GM19035 (cell line): ENCODE measurements around the gene CADM2.

ENCODE experiments used
- ATAC-seq: cut with Tn5 transposase; IDR thresholded peaks from one replicate; pipeline ENCODE4 v1.9.1; 2021; ENCODE audit not compliant: unreplicated experiment

Gene CADM2

DNA sequence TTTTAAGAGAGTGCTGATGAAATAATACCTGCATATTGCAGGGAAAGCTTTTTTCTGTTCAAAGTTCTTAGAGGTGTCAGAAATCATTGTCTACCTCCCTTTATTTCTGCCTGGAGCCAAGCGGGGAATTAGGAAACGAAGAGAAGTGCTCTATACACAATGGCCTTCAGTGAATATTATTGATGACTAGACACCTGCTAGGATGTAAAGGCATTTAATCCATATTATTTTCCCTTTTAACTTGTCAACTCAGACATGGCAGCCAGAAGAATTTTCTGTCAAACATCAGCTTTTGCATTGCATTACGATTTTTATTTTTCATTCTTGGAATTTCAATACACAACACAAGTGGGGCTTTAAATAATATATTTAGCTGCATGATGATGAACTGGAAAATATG is 24.7 kb downstream of the CADM2 start:
- no peak for ATAC-seq

DNA sequence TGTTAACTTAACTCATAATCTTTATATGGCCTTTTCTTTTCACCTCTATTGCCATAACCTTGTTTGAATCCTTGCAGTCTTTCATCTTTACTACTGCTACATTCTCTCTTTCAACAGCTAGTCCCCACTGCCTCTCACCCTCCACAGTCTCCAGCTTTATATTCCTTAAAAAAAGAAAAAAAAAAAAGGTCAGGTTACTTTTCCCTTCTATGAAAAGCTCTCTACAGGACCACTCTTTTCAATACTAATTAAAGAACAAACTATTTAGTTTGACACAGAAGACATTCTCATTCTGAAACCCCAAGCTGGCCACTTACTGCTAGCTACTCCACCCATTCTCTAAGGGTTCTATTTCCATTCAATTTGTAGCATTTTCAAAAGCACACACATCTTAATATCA is 25.6 kb downstream of the CADM2 start:
- no peak for ATAC-seq

DNA sequence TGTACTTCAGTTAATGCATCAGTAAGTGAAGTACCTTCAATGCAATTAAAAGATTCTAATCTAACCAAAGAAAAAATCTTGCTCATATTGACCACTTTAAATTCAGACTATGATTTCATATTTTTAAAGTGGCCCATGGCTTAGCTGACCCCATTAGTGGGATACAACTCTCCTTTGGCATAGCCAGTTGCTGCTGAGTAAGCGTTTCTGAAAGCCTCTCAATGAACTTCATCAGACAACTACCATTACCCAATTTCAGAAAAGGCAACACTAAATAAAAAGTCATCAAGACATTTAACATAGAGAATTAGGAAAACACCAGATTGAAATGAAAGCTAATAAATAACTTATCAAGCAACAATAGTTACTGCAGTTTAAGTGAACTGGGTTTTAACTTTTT is 27.0 kb downstream of the CADM2 start:
- no peak for ATAC-seq

DNA sequence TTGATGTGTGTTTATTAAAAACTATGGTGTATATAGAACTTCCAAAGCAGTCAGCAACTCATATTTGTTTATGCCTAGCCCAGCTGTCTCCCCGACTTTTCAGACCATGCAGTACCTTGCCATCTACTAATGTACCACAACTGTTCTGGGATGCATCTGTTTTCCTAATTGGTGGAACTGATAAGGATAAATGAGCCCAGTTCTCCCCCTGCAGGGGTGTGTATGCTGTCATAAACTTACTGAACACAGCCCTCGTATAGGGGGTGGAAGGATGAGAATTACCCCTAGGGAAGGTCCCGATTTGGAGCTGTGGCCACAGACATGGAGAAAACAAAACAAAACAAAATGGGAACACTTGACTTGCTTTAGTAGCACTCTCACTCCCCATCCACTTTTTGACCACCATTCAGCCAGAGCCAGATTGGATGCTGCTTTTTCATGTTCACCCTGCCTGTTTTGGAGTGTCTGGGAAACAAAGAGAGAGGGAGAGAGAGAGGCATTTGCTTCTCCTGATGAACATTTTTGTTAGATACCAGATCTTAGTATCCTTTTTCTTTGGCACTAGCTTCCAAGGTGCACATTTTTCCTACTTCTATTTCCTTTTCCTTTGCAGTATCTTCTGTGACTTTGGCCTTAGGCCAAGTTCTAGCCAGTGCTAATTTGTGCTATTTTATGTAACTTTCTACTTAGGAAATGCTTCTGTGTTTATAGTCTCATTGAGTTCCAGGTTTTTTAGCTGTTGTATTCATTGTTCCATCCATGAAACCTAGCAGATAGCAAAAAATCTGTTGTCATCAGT is 29.1 kb downstream of the CADM2 start:
- no peak for ATAC-seq

DNA sequence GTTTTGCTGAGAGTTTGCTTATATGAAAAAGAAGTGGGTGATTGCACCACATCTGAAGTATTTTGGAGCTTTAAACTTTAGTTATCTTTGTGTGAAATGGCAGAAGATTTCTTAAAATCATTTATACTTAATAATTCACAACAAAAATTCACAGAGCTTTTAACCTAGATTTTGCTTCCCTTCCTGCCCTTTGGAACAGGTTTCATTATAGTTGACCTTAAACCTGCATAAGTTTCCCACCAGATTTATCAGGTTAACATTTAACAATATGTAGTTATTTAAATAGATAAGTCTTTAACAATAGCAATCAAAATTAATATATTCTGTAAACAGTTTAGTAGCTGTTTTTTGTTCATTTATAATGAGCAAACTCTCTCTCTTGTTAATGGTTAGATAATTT is 30.3 kb downstream of the CADM2 start:
- no peak for ATAC-seq

DNA sequence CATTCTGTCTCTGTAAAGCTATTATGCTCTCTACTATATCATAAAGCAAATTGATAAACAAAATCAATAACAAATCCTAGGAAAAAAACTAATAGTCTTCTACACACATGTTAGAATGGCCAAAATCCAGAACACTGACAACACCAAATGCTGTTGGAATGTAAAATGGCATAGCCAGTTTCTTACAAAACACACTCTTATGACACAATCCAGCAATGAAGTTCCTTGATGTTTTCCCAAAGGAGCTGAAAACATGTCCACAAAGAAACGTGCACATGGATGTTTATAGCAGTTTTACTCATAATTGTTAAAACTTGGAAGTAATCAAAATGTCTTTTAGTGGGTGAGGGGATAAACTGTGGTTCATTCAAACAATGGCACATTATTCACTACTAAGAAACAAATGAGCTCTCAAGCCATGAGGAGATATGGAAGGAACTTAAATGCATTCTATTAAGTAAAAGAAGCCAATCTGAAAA is 32.7 kb downstream of the CADM2 start:
- no peak for ATAC-seq

DNA sequence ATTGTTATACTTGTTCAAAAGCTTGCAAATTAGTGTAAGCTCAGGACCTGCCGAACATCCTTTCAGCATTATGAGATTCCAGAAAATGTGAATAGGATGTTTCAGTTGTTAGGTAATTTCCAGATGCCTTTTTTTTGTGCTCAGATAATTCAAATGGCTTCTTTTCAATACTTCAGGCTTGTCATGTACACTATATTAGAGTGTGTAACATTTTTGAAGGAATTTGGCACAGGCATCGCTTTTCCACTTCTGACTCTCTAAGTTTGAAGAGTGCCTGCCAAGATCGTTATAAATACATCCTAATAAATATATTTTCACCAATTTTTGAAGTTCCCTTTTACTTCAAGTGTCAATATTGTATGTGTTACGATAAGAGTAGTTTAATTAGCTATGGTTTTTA is 35.2 kb downstream of the CADM2 start:
- ATAC-seq, result no peak

DNA sequence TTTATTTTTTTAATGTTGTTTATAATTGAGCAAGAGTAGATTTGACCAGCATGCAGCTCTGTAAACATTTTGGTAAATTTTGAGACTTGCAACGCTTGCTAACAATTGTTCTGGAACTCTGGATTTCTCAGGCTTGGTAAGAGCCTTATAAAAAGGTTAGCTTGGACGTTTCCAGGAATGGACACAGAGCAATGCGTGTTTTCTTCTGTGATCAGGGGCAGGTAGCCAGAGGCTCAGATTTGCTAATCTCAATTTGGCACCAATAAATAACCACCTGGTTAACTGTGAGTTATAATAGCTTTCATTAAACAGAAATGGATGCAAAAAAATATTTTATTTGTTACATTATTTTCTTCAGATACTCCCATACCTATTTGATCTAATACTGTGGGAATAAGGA is 39.8 kb downstream of the CADM2 start:
- no peak for ATAC-seq

DNA sequence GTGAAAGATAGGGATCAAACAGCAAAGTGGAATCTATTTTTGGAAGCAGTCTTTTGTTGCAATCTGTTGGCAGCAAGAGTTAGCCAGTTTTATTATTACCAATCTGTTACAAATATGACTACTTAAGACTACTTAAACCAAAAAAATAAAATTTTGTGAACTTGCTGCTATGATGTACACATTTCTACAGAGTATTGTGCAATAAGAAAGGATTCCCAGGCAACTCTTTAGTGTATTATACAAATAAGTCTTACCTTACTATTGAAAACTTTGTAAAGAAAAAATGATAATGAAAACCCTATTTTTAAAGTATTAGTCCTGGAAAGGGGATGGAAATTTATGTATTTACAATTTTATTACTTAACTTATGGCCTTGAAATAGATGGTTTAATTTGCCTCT is 44.7 kb downstream of the CADM2 start:
- ATAC-seq, result no peak

DNA sequence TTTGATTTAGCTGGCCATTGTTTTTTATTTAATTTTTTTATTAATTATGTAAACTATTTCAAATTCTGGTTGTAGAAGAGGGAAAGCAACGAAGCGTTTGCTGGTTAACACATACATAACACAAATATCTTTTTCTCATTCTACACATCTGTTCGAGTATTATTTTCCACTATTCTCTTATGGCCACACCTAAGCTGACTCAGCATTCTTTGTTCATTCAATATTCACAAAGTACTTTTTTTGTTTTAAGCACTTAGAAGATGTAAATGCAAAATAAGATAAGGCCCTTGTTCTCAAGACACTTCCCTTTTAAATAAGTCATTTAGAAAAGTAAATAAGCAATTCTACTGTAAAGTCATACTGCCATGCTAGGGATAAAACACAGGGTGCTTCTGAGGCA is 45.4 kb downstream of the CADM2 start:
- no peak for ATAC-seq

DNA sequence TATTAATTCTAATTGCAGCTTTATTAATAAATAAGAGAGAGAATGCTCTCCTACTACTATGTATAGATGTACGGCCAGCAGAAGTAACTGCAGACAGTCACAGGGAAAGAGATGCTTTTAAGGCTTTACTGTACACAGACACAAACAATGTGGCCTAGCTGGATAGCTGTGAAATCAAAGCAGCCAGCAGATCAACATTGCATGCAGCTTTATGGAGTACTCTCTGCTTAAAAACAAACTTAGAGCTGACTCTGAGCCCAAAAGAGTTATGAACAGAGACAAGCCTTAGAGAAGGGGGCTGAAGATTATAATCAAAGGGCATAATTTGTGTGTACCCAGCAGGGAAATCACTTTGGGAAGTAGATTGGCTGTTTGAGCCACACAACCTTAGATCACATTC is 47.2 kb downstream of the CADM2 start:
- ATAC-seq, result no peak

DNA sequence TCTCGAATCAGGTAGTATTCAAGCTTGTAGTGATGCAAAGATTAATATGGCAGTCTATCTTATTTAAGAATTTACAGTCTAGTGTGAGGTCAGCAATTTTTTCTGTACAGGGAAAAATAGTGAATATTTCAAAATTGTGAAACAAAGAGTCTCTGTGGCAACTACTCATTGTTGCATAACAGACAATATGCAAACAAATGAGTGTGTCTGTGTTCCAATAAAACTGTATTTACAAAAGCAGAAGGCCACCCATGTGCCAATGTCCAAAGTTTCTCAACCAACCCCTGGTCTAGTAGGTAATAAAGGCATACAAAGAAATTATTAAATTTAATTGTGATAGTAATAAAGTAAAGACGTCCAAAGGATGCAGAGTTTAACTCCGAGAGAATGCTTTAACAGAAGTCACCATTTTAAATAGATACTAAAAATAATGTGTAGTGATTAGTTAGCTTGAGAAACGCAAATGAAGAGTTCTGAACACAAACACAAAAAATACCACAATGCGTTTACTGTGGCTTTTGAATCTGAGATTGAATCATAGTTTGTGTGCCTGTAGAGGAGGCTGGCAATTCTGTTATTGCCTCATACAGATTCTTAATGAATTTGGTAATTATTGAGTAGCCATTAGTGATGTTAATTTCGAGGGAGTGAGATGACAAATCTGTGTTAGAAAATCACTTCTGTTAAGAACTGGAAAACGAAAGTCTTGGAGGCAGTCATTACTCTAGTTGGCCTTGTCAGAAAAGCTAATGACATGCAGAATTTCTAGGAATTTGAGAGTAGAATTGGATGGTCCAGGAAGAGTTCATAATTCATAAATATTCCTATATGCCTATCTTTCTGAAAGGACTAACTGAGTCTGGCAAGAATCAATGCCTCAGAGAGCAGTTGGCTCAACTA is 48.7 kb downstream of the CADM2 start:
- no peak for ATAC-seq

DNA sequence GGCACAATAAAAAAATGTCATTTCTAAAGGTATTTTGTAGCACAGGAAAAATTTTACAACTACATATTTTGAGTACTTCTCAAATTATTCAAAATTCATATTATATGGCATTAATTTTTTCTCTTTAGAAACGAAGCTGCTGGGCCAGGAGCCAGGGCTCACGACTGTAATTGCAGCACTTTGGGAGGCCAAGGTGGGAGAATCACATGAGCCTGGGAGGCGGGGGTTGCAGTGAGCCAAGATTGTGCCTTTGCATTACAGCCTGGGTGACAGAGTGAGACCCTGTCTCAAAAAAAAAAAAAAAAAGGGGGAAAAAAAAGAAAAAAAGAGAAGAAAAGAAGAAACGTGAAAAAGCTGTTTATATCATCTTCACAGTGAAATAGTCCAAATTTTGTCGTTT is 62.0 kb downstream of the CADM2 start:
- ATAC-seq, result no peak

DNA sequence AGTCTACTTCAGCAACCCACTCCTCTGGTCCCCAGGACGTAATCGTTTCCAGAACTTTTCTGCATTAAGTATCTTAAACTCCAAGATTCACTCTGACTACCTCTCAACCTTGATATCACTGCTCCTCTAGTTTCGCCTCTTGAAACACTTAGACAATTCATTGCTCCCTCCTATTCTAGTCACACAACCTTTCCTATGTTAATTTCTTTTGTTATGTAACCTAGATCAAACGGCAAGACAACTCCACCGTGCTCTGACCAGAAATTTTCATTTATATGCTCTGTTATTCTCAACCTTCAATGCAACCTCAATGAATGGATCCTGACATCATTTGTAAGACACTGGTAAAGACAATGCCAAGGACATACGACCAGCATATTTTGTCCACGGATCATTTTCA is 71.3 kb downstream of the CADM2 start:
- no peak for ATAC-seq

DNA sequence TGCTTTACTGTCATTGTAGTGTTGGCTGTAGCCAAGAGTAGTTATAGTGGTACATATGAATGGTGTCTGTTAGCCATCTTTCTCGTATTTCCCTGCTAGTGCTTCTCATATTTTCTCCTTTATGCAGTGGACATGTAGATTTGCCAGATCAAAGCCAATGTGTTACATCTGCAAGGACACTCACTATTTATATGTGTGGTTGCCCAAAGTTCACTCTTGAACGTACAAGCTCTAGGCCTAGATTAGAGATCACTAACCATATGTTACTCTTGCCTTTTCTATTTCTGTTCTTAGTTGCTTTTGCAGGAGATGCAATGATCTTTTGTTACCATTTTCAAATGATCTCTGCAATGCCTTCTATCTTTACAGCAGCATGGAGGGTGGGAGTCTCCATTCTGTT is 78.4 kb downstream of the CADM2 start:
- ATAC-seq, result no peak

DNA sequence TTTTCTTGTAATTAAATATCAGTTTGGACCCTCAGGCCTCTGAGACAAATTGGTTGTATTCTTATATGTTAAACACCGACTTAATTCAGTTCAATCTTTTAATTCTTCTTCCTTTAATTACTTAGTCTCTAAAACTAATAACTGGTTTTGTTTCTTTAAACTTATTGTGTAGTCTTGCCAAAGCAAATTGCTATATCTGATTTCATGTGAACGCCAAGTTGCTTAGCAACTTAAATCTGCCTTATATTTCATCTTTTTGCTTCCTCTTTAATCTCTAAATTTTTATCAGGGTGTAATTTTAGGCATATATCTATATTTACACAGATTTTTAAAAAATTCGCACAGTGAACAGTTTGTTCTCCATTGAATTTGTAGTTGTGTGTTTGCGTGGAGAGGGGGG is 82.2 kb downstream of the CADM2 start:
- ATAC-seq, result no peak

DNA sequence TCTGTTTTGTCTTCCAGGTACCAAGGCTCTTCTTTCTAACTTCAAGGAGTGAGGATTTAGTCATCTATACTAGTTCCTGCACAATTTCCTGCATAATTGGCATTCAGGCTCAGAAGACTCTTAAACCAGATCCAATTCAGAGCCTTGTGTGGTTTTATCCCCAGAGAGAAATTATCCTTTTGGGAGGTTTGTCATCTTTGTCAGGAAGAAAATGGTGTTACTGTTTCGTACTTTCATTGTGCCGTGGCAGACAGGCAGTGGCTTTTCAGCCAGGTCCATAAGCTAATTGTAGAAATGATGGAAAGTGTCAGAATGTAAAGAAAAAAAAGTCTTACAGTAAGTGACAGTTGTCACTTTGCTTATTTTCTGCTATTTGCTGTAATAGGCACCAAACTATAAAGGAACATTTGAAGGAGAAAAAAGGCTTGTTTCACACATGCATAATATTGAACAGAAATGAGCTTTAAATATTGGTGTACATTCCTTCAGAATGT is 82.8 kb downstream of the CADM2 start:
- no peak for ATAC-seq

DNA sequence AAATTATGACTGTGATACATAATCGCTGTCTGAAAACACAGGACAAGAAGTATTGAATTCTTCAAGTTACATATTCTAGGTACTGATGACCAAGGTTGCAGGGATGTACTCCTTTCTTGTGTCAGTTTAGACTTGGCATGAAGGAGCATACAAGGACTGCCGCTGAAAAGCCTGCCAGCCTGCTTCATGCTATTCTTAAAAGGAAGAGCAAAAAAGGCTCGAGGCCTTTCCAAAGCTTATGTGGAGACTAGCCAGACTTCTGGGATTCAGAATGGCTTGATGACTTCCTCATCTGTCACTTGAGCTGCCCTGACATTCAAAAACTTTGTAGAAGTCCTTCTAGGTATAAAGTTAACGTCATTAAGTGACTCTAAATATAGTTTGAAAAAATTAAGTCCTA is 92.0 kb downstream of the CADM2 start:
- no peak for ATAC-seq

DNA sequence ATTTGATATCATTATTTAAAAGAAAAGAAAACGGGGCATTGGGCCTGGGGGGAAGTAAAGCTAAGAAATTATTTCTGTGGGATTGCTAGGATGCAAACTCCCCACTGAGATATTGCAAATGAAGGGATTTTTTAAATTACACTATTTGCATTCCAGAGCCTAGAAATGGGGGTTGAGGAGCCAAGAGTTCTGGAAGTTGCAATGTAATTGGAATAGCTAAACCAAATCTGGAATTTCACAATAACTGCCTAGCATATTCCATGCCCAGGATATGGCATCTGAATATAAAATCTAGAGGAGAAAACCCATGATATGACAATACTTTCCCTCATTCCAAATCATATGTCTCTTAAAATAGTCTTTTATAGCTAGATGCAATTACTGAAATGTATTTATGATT is 93.0 kb downstream of the CADM2 start:
- ATAC-seq, result no peak

DNA sequence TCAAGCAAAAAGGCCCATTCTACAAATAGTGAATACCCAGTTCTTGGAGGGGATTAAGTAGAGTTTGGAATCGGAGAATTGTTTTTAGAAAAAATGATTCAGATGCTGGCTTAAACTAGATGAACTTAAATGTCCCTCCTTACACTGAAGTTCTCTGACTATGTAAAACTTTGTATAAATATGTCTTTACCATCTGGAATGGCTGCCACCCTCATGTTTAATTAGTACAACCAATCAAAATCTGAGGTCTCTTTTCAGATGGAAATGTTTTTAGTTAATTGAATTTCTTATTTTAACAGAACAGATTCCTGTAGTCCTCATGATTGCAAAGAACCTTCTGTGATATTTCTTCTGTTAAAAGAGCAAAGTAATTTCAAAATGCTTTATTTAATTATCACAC is 94.8 kb downstream of the CADM2 start:
- no peak for ATAC-seq

DNA sequence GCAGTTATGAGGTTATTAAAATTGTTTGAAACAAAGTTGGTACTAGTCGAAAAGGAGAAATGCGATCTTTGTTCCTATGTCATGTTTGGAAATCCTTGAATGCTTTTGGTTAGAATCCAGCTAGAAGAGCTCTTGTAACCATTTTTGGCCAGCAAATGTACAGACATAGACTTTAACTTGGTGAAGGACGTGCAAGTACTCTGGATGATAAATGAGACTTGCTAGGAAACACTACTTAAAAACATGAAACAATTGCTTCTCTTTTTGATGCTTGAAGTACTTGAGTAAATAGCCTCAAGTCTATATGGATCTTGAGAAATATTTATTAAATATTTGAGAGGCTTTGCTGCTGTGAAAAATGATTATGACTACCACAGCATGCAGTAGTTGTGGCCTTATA is 95.8 kb downstream of the CADM2 start:
- ATAC-seq, result no peak

DNA sequence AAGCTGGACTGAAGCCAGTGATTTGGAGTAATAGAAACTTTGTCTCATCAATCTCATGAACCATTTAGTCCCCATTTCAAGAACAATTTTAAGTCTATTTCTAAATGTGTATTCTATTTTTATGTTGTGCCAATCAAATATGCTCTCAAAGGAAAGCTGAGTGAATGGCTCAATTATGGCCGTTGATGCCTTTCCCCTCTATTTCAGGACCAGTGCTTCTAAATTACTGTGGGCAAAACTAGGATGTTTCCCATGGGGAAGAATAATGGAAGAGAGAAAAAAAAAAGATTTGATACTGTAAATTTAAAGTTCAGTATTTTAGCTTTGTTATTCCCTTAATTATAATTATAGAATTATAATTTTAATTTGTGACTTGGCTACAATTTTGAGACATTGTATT is 110.1 kb downstream of the CADM2 start:
- no peak for ATAC-seq
